Tibial artery (tissue), 4 donors: ENCODE data around the gene CTCFL.
"Not testable (repeated sequence)": the region's sequence is repeated elsewhere in the genome, so short reads cannot be mapped to it uniquely, and the experiment has no call there.

Source experiments
- DNase-seq, 2 donors: peaks; one replicate each; pipeline ENCODE4 v3.0.0-alpha.2; 2019
- H3K27ac ChIP-seq, 2 donors: fragments of 200-600 bp; sonication (generic) in 1 of 2; 1 replicate in 1 of 2; 2 replicates in 1 of 2; pipeline ENCODE4 v1.5.1; 2018 to 2019; ENCODE audit warnings: mild to moderate bottlenecking in 1 of 2
- H3K27me3 ChIP-seq, 2 donors: fragments of 200-600 bp; sonication (generic) in 1 of 2; one replicate each; pipeline versions ENCODE4 v1.5.1 to v1.6.0; 2016 to 2019
- H3K36me3 ChIP-seq, 3 donors: fragments of 200-600 bp; sonication (generic) in 2 of 3; one replicate each; pipeline ENCODE4 v1.5.1; 2016 to 2019; ENCODE audit warnings: mild to moderate bottlenecking in 2 of 3
- H3K4me1 ChIP-seq, 4 donors: fragments of 200-600 bp; sonication (generic) in 2 of 4; 1 replicate in 3 of 4; 2 replicates in 1 of 4; pipeline ENCODE4 v1.5.1; 2016 to 2019
- H3K4me3 ChIP-seq, 2 donors: fragments of 200-600 bp; sonication (generic) in 1 of 2; 1 replicate in 1 of 2; 2 replicates in 1 of 2; pipeline ENCODE4 v1.5.1; 2018 to 2019; ENCODE audit warnings: mild to moderate bottlenecking in 2 of 2
- H3K9me3 ChIP-seq, 3 donors: fragments of 200-600 bp; sonication (generic) in 1 of 3; one replicate each; pipeline ENCODE4 v1.5.1; 2016 to 2019
- intact Hi-C: fragments of 100-400 bp; cut with DNase I; formaldehyde crosslinking; loops from one replicate; pipeline ENCODE4 v1.15.0; 2023; ENCODE audit warnings: low total_unique reads
- TF ChIP-seq, protein P1 (sequence below), 2 experiments: fragments of 200-600 bp in 1 of 2; fragments of 450-650 bp in 1 of 2; IDR thresholded peaks; one replicate each; pipeline ENCODE4 v1.5.1; 2017 to 2019; ENCODE audit warnings: antibody characterized with exemption in 2 of 2, mild to moderate bottlenecking in 1 of 2, moderate library complexity in 1 of 2

Gene CTCFL

GRCh38 chr20:57475388-57476083 is 49.4 kb downstream of the CTCFL start:
- peak; percentile 7 to 31 for DNase-seq
- intact Hi-C loops, result no loop called here
- H3K27ac ChIP-seq, result no peak overlapping the region
- TF ChIP-seq, protein P1, sequence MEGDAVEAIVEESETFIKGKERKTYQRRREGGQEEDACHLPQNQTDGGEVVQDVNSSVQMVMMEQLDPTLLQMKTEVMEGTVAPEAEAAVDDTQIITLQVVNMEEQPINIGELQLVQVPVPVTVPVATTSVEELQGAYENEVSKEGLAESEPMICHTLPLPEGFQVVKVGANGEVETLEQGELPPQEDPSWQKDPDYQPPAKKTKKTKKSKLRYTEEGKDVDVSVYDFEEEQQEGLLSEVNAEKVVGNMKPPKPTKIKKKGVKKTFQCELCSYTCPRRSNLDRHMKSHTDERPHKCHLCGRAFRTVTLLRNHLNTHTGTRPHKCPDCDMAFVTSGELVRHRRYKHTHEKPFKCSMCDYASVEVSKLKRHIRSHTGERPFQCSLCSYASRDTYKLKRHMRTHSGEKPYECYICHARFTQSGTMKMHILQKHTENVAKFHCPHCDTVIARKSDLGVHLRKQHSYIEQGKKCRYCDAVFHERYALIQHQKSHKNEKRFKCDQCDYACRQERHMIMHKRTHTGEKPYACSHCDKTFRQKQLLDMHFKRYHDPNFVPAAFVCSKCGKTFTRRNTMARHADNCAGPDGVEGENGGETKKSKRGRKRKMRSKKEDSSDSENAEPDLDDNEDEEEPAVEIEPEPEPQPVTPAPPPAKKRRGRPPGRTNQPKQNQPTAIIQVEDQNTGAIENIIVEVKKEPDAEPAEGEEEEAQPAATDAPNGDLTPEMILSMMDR (IDR thresholded peaks at IDR 0.05), result no peak
- H3K4me1 ChIP-seq, result peaks cover 0 to 4% (median 0%) of the 10 kb centered on the region in 4 donors
- no peak overlapping the region for H3K4me3 ChIP-seq
- no peaks in the 10 kb centered on the region for H3K36me3 ChIP-seq
- peaks cover 0 to 3% (median 0%) of the 10 kb centered on the region in 3 donors for H3K9me3 ChIP-seq
- H3K27me3 ChIP-seq, result peaks cover 0 to 23% of the 10 kb centered on the region in 2 donors

DNA sequence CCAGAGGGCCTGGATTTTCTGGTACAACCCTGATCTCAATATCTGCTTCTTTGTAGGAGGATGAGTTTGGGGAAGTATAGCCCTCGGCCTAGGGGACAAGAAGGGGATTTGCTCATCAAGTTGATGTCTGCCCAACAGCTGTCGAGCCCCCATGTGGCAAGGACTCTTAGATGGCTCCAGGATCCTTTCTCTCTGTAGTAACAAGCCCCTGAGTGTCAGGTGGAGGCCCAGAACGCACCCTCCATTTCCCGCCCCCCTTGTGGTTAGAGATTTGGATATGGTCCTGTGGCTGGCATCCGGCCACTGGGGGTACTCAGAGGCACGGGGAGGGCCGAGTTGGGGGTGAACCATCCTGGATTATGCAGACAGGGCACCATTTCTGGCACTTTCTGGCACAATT is 50.1 kb downstream of the CTCFL start:
- H3K9me3 ChIP-seq, result peaks cover 0 to 3% (median 0%) of the 10 kb centered on the region in 3 donors
- DNase-seq, result peak; percentile 16 to 19
- no peaks in the 10 kb centered on the region for H3K4me1 ChIP-seq
- peaks cover 0 to 30% of the 10 kb centered on the region in 2 donors for H3K27me3 ChIP-seq
- intact Hi-C loops, result no loop called here
- H3K27ac ChIP-seq, result no peak overlapping the region
- no peak overlapping the region for H3K4me3 ChIP-seq
- TF ChIP-seq, protein P1 (IDR thresholded peaks at IDR 0.05), result no peak
- no peaks in the 10 kb centered on the region for H3K36me3 ChIP-seq

DNA sequence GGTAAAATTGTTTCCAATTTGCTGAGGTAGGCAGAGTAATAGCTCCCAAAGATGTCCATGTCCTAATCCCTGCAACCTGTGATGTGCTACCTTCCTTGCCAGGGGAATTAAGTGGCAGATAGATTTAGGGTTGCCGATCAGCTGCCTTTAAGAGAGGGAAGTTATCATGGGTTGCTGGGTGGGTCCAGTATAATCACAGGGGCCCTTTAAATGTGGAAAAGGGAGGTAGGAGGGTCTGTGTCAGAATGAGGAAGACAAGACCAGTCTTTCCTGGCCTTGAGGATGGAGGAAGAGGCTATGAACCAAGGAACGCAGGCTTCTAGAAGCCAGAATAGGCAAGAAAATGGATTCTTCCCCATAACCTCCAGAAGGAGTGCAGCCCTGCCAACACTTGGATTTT is 50.7 kb downstream of the CTCFL start:
- intact Hi-C loops, result no loop called here
- H3K4me3 ChIP-seq, result no peak overlapping the region
- H3K9me3 ChIP-seq, result peaks cover 0 to 3% (median 0%) of the 10 kb centered on the region in 3 donors
- TF ChIP-seq, protein P1 (IDR thresholded peaks at IDR 0.05), result no peak
- peaks cover 0 to 32% of the 10 kb centered on the region in 2 donors for H3K27me3 ChIP-seq
- no peaks in the 10 kb centered on the region for H3K36me3 ChIP-seq
- peak in 1 of 2 donors; percentile 1 for DNase-seq
- H3K4me1 ChIP-seq, result no peaks in the 10 kb centered on the region
- H3K27ac ChIP-seq, result no peak overlapping the region

GRCh38 chr20:57473246-57474048 is 51.5 kb downstream of the CTCFL start:
- Histone ChIP-seq H3K27me3 (peaks cover 0 to 35% of the 10 kb centered on the region in 2 donors), H3K27ac (no peak overlapping the region), H3K4me3 (no peak overlapping the region), H3K36me3 (no peaks in the 10 kb centered on the region), H3K4me1 (no peaks in the 10 kb centered on the region), H3K9me3 (peaks cover 0 to 3% (median 0%) of the 10 kb centered on the region in 3 donors)
- intact Hi-C loops, result no loop called here
- TF ChIP-seq, protein P1 (IDR thresholded peaks at IDR 0.05), result no peak
- peak; percentile 23 to 66 for DNase-seq

DNA sequence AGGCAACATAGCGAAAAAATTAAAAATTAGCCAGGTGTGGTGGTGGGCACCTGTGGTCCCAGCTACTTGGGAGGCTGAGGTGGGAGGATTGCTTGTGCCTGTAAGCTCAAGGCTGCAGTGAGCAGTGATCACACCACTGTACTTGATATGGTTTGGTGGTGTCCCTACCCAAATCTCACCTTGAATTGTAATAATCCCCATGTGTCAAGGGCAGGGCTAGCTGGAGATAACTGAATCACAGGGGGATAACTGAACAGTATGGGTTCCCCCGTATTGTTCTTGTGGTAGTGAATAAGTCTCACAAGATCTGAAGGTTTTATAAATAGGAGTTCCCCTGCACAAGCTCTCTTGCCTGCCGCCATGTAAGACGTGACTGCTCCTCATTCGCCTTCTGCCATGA is 52.5 kb downstream of the CTCFL start:
- H3K27ac ChIP-seq, H3K4me3 ChIP-seq, H3K4me1 ChIP-seq, H3K9me3 ChIP-seq, H3K36me3 ChIP-seq, intact Hi-C loops: not testable (repeated sequence)
- DNase-seq, result peak; percentile 2 to 7
- peaks cover 0 to 35% of the 10 kb centered on the region in 2 donors for H3K27me3 ChIP-seq
